Hepatocyte (in vitro differentiated cells): ENCODE data around the gene PHF21B.

ENCODE experiments used
- EZH2 ChIP-seq: fragments of 200-600 bp; sonication (generic); IDR thresholded peaks from 2 replicates; pipeline ENCODE4 v1.6.1; 2016; ENCODE audit warnings: antibody characterized with exemption, mild to moderate bottlenecking, borderline replicate concordance
- TF ChIP-seq, protein P1 (sequence below): fragments of 200-600 bp; sonication (generic); IDR thresholded peaks from 2 replicates; pipeline ENCODE4 v1.5.1; 2016; ENCODE audit warnings: antibody characterized with exemption, mild to moderate bottlenecking; ENCODE audit not compliant: poor library complexity

DNA sequence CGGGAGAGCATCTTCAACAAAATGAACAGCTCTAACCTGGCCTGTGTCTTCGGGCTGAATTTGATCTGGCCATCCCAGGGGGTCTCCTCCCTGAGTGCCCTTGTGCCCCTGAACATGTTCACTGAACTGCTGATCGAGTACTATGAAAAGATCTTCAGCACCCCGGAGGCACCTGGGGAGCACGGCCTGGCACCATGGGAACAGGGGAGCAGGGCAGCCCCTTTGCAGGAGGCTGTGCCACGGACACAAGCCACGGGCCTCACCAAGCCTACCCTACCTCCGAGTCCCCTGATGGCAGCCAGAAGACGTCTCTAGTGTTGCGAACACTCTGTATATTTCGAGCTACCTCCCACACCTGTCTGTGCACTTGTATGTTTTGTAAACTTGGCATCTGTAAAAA is 147.5 kb downstream of the PHF21B start:
- TF ChIP-seq, protein P1, sequence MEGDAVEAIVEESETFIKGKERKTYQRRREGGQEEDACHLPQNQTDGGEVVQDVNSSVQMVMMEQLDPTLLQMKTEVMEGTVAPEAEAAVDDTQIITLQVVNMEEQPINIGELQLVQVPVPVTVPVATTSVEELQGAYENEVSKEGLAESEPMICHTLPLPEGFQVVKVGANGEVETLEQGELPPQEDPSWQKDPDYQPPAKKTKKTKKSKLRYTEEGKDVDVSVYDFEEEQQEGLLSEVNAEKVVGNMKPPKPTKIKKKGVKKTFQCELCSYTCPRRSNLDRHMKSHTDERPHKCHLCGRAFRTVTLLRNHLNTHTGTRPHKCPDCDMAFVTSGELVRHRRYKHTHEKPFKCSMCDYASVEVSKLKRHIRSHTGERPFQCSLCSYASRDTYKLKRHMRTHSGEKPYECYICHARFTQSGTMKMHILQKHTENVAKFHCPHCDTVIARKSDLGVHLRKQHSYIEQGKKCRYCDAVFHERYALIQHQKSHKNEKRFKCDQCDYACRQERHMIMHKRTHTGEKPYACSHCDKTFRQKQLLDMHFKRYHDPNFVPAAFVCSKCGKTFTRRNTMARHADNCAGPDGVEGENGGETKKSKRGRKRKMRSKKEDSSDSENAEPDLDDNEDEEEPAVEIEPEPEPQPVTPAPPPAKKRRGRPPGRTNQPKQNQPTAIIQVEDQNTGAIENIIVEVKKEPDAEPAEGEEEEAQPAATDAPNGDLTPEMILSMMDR = no peak
- TF ChIP-seq EZH2 = no peak
